ENCODE data around the gene HPSE2. TPM values are rescaled to one million over a fixed set of nuclear protein-coding genes. Genes with fewer than 3 reads are reported as not detected.

HPSE2 gene
- total RNA-seq, 1 experiment from 2014 or later = 0.20 TPM

DNA sequence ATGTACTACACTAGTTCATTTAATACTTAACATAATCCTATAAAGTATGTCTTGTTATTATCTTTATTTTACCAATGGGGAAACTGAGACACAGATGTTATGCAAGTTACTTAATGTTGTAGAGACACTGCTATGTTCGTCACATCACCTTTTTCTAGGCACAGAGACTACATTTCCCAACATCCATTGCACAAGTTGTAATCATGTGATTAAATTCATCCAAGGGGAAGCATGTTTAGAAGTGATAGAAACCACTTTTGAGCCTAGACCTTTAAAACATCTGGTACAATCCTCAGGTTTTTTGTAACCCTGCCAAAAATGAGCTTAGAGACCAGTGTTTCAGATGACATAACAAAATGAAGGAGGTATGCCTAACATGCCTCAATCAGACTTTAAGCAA lies 402.1 kb downstream of the HPSE2 start:
- no peaks in the 10 kb centered on the region for H3K79me1 ChIP-seq (ENCODE audit: insufficient read depth, low read depth, low read length, poor library complexity, severe bottlenecking)
- no peak overlapping the region for H2AFZ ChIP-seq (ENCODE audit: low read length)
- no peaks in the 10 kb centered on the region for H3K27me3 ChIP-seq (ENCODE audit: insufficient read depth, low read length)
- no peak overlapping the region for H3K23ac ChIP-seq (ENCODE audit: insufficient read length, low read depth, low read length)
- H3K4me2 ChIP-seq (ENCODE audit: insufficient read depth, insufficient read length, low read length) = no peak overlapping the region
- H3K4me1 ChIP-seq (ENCODE audit: insufficient read depth, low read length) = no peaks in the 10 kb centered on the region
- no peak overlapping the region for H3K14ac ChIP-seq (ENCODE audit: insufficient read depth, low read length)
- Mint-ChIP-seq H3K9me3 (no peaks in the 10 kb centered on the region; a peak in 1 of 5 replicates), H3K4me3 (no peak overlapping the region), H3K27me3 (ENCODE audit: low read depth) (no peaks in the 10 kb centered on the region; the same call in 1 of the 2 replicates), H3K4me1 (peaks cover 11 to 13% of the 10 kb centered on the region in 2 experiments), H3K36me3 (ENCODE audit: insufficient read depth in 1 of 3, low read depth in 3 of 3) (no peaks in the 10 kb centered on the region), H3K27ac (no peak overlapping the region)
- TF ChIP-seq, protein P1, sequence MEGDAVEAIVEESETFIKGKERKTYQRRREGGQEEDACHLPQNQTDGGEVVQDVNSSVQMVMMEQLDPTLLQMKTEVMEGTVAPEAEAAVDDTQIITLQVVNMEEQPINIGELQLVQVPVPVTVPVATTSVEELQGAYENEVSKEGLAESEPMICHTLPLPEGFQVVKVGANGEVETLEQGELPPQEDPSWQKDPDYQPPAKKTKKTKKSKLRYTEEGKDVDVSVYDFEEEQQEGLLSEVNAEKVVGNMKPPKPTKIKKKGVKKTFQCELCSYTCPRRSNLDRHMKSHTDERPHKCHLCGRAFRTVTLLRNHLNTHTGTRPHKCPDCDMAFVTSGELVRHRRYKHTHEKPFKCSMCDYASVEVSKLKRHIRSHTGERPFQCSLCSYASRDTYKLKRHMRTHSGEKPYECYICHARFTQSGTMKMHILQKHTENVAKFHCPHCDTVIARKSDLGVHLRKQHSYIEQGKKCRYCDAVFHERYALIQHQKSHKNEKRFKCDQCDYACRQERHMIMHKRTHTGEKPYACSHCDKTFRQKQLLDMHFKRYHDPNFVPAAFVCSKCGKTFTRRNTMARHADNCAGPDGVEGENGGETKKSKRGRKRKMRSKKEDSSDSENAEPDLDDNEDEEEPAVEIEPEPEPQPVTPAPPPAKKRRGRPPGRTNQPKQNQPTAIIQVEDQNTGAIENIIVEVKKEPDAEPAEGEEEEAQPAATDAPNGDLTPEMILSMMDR (conservative IDR thresholded peaks at IDR 0.05) = no peak
- no CpG with 5 or more reads among the region's 1 CpG for WGBS (ENCODE audit: extremely low coverage, insufficient read length, low lambda C conversion rate)
- H4K91ac ChIP-seq (ENCODE audit: insufficient read length, low read depth, low read length) = no peak overlapping the region
- H3K79me2 ChIP-seq (ENCODE audit: insufficient read depth, low read length) = no peaks in the 10 kb centered on the region
- no peaks in the 10 kb centered on the region for H4K20me1 ChIP-seq (ENCODE audit: control insufficient read depth, insufficient read depth, insufficient read length)
- no peak overlapping the region for H3K27ac ChIP-seq (ENCODE audit: insufficient read length, low read depth, low read length)
- no peaks in the 10 kb centered on the region for H3K23me2 ChIP-seq (ENCODE audit: insufficient read length, low read depth, low read length, poor library complexity, severe bottlenecking)
- H3K56ac ChIP-seq (ENCODE audit: insufficient read length, low read depth, low read length) = no peak overlapping the region
- no peak overlapping the region for H2BK20ac ChIP-seq (ENCODE audit: low read depth, low read length, poor library complexity, severe bottlenecking)
- H3K9ac ChIP-seq (ENCODE audit: extremely low read depth, insufficient read length, low read length) = no peak overlapping the region
- H4K5ac ChIP-seq (ENCODE audit: insufficient read length, low read depth, low read length) = no peak overlapping the region
- H3K4ac ChIP-seq (ENCODE audit: low read depth, low read length) = no peak overlapping the region
- H2BK12ac ChIP-seq (ENCODE audit: insufficient read length, low read depth, low read length) = no peak overlapping the region
- no peak overlapping the region for H4K8ac ChIP-seq (replicated peaks; ENCODE audit: insufficient read length, low read depth, low read length)
- H3K9me3 ChIP-seq (ENCODE audit: control insufficient read depth, low read depth, low read length) = no peaks in the 10 kb centered on the region
- no peak overlapping the region for H3K18ac ChIP-seq (ENCODE audit: insufficient read length, low read depth, low read length)
- no peak overlapping the region for H2BK15ac ChIP-seq (ENCODE audit: low read depth, low read length)
- no peak overlapping the region for H2BK5ac ChIP-seq (ENCODE audit: insufficient read length, low read length)
- H2BK120ac ChIP-seq (ENCODE audit: low read depth, low read length, poor library complexity, severe bottlenecking) = no peak overlapping the region
- DNase-seq = no peak
- no peak overlapping the region for H2AK5ac ChIP-seq (ENCODE audit: insufficient read length, low read length)
- H3T11ph ChIP-seq (ENCODE audit: low read length) = no peak overlapping the region
